GM12878 (cell line): ENCODE measurements around the gene GLA. TPM values are rescaled to one million over a fixed set of nuclear protein-coding genes. Genes with fewer than 3 reads are reported as not detected.

Experiments
- ATAC-seq: fragments of 200-7000 bp; cut with Tn5 transposase; 3 replicates; pipeline ENCODE4 v1.9.1; 2020; ENCODE audit warnings: mild to moderate bottlenecking, moderate library complexity
- BruUV-seq: library from RNA; stranded (reverse); fragments of 400-500 nt; replicated peaks from 2 replicates; lab custom pipeline; 2021; lab: Mats Ljungman, UMichigan
- CTCF ChIA-PET: fragments of 300-600 bp; sonication (Branson Sonifier 250); formaldehyde crosslinking; extraction: SDS; loops from one replicate; lab custom pipeline; 2021; ENCODE audit warnings: inconsistent platforms; lab: Yijun Ruan, JAX
- POLR2A ChIA-PET: fragments of 350-600 bp; formaldehyde crosslinking; extraction: SDS; loops from one replicate; lab custom pipeline; 2021; ENCODE audit warnings: inconsistent platforms; lab: Charles Lee
- RAD21 ChIA-PET: fragments of 300-600 bp; sonication (Branson Sonifier 250); formaldehyde crosslinking; loops from one replicate; lab custom pipeline; 2023; ENCODE audit warnings: antibody characterized with exemption; ENCODE audit not compliant: unreplicated experiment; lab: Charles Lee
- SMC1A ChIA-PET: fragments of 300-600 bp; sonication (Branson Sonifier 250); formaldehyde crosslinking; loops from one replicate; lab custom pipeline; 2023; ENCODE audit not compliant: unreplicated experiment, uncharacterized antibody; lab: Charles Lee
- DNase-seq: peaks from one replicate; pipeline ENCODE4 v3.0.0-alpha.2; 2011; ENCODE audit warnings: low read depth, low spot score
- FAIRE-seq: peaks from 3 replicates; lab custom pipeline; 2011; peaks lifted over from hg19 to GRCh38; lab: Jason Lieb, UNC
- H2AFZ ChIP-seq: 2 replicates; pipeline ENCODE4 v1.6.0; 2011; ENCODE audit warnings: low read depth, low read length, control low read depth; ENCODE audit not compliant: control insufficient read depth
- H3K27ac ChIP-seq: 2 replicates; pipeline ENCODE4 v1.5.1; 2011; ENCODE audit warnings: control low read depth; ENCODE audit not compliant: control insufficient read depth, insufficient read depth
- H3K27me3 ChIP-seq, 2 experiments: replicated peaks in 1 of 2; 2 replicates each; pipeline versions ENCODE4 v1.6.0 to v1.6.1; 2011; ENCODE audit warnings: low read length in 1 of 2; ENCODE audit not compliant: control insufficient read depth in 2 of 2, insufficient read depth in 2 of 2
- H3K36me3 ChIP-seq, 2 experiments: 2 replicates each; pipeline ENCODE4 v1.5.1; 2011; ENCODE audit warnings: low read length in 1 of 2; ENCODE audit not compliant: control insufficient read depth in 2 of 2, insufficient read depth in 2 of 2
- H3K4me1 ChIP-seq: 2 replicates; pipeline ENCODE4 v1.6.1; 2011; ENCODE audit warnings: mild to moderate bottlenecking, low read length, moderate library complexity, mixed read lengths; ENCODE audit not compliant: control insufficient read depth, insufficient read depth
- H3K4me2 ChIP-seq: 2 replicates; pipeline ENCODE4 v1.6.0; 2011; ENCODE audit warnings: control low read depth; ENCODE audit not compliant: control insufficient read depth, insufficient read depth
- H3K4me3 ChIP-seq: fragments of 200-600 bp; sonication (generic); 2 replicates; pipeline ENCODE4 v1.5.1; 2016
- H3K79me2 ChIP-seq: 2 replicates; pipeline ENCODE4 v1.6.0; 2011; ENCODE audit warnings: low read length; ENCODE audit not compliant: control insufficient read depth, insufficient read depth
- H3K9ac ChIP-seq: 2 replicates; pipeline ENCODE4 v1.8.0; 2011; ENCODE audit warnings: low read length, control low read depth, mixed read lengths; ENCODE audit not compliant: control insufficient read depth, insufficient read depth
- H3K9me3 ChIP-seq: replicated peaks from 3 replicates; pipeline ENCODE4 v1.5.1; 2011; ENCODE audit warnings: mild to moderate bottlenecking, low read length; ENCODE audit not compliant: control insufficient read depth, insufficient read depth
- H4K20me1 ChIP-seq: 2 replicates; pipeline ENCODE4 v1.6.0; 2011; ENCODE audit not compliant: control insufficient read depth, insufficient read depth
- BCL11A ChIP-seq: IDR thresholded peaks from 2 replicates; pipeline ENCODE4 v1.6.1; 2011; ENCODE audit warnings: low read depth, low read length
- DPF2 ChIP-seq: fragments of 450-650 bp; IDR thresholded peaks from 2 replicates; pipeline ENCODE4 v1.6.1; 2017; ENCODE audit warnings: mild to moderate bottlenecking
- HDAC2 ChIP-seq: fragments of 200-600 bp; sonication (generic); IDR thresholded peaks from 2 replicates; pipeline ENCODE4 v1.6.1; 2017
- HDGF ChIP-seq: fragments of 450-650 bp; IDR thresholded peaks from 2 replicates; pipeline ENCODE4 v1.6.1; 2016; ENCODE audit warnings: antibody characterized with exemption
- IKZF1 ChIP-seq: fragments of 450-650 bp; conservative IDR thresholded peaks from 2 replicates; pipeline ENCODE4 v1.6.1; 2017; ENCODE audit warnings: antibody characterized with exemption, mild to moderate bottlenecking
- POLR2A ChIP-seq: IDR thresholded peaks from 2 replicates; pipeline ENCODE4 v1.6.1; 2011; ENCODE audit warnings: low read depth, mild to moderate bottlenecking, low read length
- SIN3A ChIP-seq: IDR thresholded peaks from 2 replicates; pipeline ENCODE4 v1.6.1; 2012; ENCODE audit warnings: low read depth, low read length, improper control_type of control experiment
- SMAD5 ChIP-seq: IDR thresholded peaks from 2 replicates; pipeline ENCODE4 v1.6.1; 2016; ENCODE audit warnings: antibody characterized with exemption, low read depth
- STAT3 ChIP-seq: IDR thresholded peaks from 2 replicates; pipeline ENCODE4 v1.6.1; 2011; ENCODE audit warnings: low read depth, low read length, improper control_type of control experiment
- SUZ12 ChIP-seq: fragments of 200-600 bp; sonication (generic); IDR thresholded peaks from one replicate; pipeline ENCODE4 v1.6.1; 2018; ENCODE audit warnings: antibody characterized with exemption, mild to moderate bottlenecking; ENCODE audit not compliant: unreplicated experiment
- TBL1XR1 ChIP-seq: IDR thresholded peaks from 2 replicates; pipeline ENCODE4 v1.6.1; 2012; ENCODE audit warnings: low read depth, low read length, improper control_type of control experiment
- WGBS: methylation state at CpG from one replicate; pipeline ENCODE4 v1.1.6; 2016; ENCODE audit warnings: low lambda C conversion rate; ENCODE audit not compliant: insufficient replicate concordance, insufficient coverage; ENCODE audit errors: missing lambda C conversion rate; 5-methylcytosine and 5-hydroxymethylcytosine counted together
- in situ Hi-C: fragments of 300-500 bp; cut with MboI; formaldehyde crosslinking; loops from 9 replicates; pipeline ENCODE4 v1.14.3; 2018; ENCODE audit warnings: mixed read lengths
- intact Hi-C: fragments of 100-400 bp; cut with micrococcal nuclease; formaldehyde crosslinking; loops from one replicate; pipeline ENCODE4 v1.14.2; 2022; ENCODE audit not compliant: unreplicated experiment
- polyA plus RNA-seq, 11 experiments: library from polyadenylated mRNA; depleted of rRNA in 4 of 11; unstranded in 6 of 11; stranded (reverse) in 5 of 11; fragments of >200 nt; fragmentation: Nextera tagmentation in 4 of 11; fragmentation: Illumina TruSeq in 1 of 11; extraction: Ambion mirVana in 4 of 11; extraction: Trizol in 1 of 11; gene quantifications; 1 replicate in 1 of 11; 2 replicates in 10 of 11; pipeline versions ENCODE4 v1.2.1 to v1.2.3, GENCODE V29; 2011 to 2016; ENCODE audit warnings: inconsistent platforms in 2 of 11, missing spikeins in 2 of 11, low read depth in 1 of 11
- total RNA-seq, 4 experiments: library from RNA; depleted of rRNA in 3 of 4; stranded (reverse); fragments of >200 nt in 3 of 4; fragmentation: Illumina TruSeq in 1 of 4; extraction: Trizol in 1 of 4; gene quantifications; 2 replicates each; pipeline versions ENCODE4 v1.2.1 to v1.2.3, GENCODE V29; 2013 to 2021
- TF ChIP-seq, protein P1 (sequence below): fragments of 150-350 bp; IDR thresholded peaks from 2 replicates; pipeline ENCODE4 v1.6.1; 2016; ENCODE audit warnings: low read depth, low read length
- TF ChIP-seq, protein P2 (sequence below): IDR thresholded peaks from 2 replicates; pipeline ENCODE4 v1.6.1; 2012; ENCODE audit warnings: low read depth, low read length, improper control_type of control experiment
- TF ChIP-seq, protein P3 (sequence below): fragments of 450-650 bp; IDR thresholded peaks from 2 replicates; pipeline ENCODE4 v1.6.1; 2017; ENCODE audit warnings: mild to moderate bottlenecking, low read depth, inconsistent platforms; ENCODE audit not compliant: poor library complexity, severe bottlenecking

GLA gene
- total and polyA plus RNA-seq, 10 of the 15 experiments (the other 5 are each of a cell fraction or from before 2014, with no cell fraction given): 23.8 to 66.4 (median 29.1) TPM

DNA sequence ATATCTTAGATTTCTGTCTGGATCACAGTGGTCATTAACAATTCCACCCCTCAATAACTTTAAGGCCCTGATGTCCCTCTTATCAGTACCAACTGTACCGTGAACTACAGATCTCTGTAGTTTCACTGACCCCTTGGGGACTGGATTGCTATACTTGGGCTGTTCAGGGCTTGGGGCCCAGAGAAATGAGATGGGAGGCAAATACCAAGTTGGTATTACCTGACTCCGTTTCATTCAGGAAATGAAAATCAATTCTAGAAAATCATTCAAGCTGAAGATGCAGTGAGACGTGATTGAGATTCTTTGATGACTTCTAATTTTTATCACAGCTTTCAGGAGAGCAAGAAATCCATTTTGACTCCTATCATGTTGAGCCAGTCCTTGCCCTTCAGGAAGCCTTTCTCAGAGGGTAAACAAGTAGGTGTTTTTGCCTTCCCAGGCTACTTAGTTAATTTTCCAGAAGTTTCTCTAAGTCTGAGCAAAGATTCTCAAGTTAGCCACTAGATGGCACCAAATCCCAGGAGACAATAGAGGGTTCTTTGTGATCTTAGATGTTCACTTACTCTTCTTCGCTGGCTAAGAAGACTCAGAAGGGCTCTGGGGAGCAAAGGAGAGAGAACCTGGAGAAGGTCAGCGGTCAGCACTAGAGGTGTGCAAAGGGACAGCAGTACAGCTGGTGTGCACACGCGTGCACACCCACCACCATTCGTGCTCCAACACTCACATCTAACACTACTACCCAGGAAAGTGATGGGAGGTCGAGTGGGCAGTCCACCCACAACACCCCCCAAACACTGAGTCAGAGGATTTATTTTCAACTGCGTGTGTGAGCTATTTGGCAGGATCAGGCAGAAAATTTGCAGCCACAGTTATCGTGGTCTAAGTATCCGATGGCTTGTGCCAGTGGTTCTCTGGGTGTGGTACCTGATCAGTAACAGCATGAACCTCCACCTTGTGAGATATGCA, 7.7 kb upstream of the GLA start:
- H3K36me3 ChIP-seq: peaks cover 0 to 4% of the 10 kb centered on the region in 2 experiments; a peak in 1 of 4 replicates
- peak overlapping the region; percentile 57 for H3K4me2 ChIP-seq
- SMC1A ChIA-PET: interaction anchor here (0.7 to 1.6 kb wide), 9 partner anchors 9 to 343 kb away, joined by 3 to 5 read pairs (median 3); partner anchors contain the start of gene RPL36A
- intact Hi-C loops (loop anchor here (1.0 to 5.0 kb wide), 4 partner anchors 182 to 384 kb away; partner anchors contain the start of gene ARMCX6), in situ Hi-C loops (loop anchor here (5.0 kb wide), 2 partner anchors 177 to 382 kb away; no protein-coding TSS in a partner anchor)
- H3K4me1 ChIP-seq: peaks cover 22% of the 10 kb centered on the region
- 17% methylated on average over 12 of the region's 12 CpGs for WGBS
- no peaks in the 10 kb centered on the region for H4K20me1 ChIP-seq
- peak overlapping the region; percentile 37; the same call in 1 of the 2 replicates for H3K9ac ChIP-seq
- H3K27ac ChIP-seq: peak overlapping the region; percentile 10
- H3K9me3 ChIP-seq: no peaks in the 10 kb centered on the region
- H3K27me3 ChIP-seq: no peaks in the 10 kb centered on the region
- FAIRE-seq (no peak), DNase-seq (peak; percentile 68), ATAC-seq (peak; percentile 76)
- peaks cover 19% of the 10 kb centered on the region for H3K79me2 ChIP-seq
- H2AFZ ChIP-seq: peak overlapping the region; percentile 21; the same call in 1 of the 2 replicates
- CTCF ChIA-PET: interaction anchor here (0.7 to 5.4 kb wide), 16 partner anchors 11 to 388 kb away, joined by 3 to 39 read pairs (median 4); partner anchors contain the start of gene RPL36A
- 0 out of 2 replicates have a peak overlapping the region, but pooled peaks have one; percentile 2 for H3K4me3 ChIP-seq
- no TSS peak for BruUV-seq
- POLR2A ChIA-PET: interaction anchor here (0.7 kb wide), 1 partner anchor 389 kb away, joined by 3 read pairs; no protein-coding TSS in a partner anchor
- RAD21 ChIA-PET: interaction anchor here (0.6 to 2.4 kb wide), 7 partner anchors 32 to 926 kb away, joined by 3 to 18 read pairs (median 3); no protein-coding TSS in a partner anchor
- TF ChIP-seq SIN3A: no peak
- TF ChIP-seq BCL11A: no peak
- TF ChIP-seq, protein P1, sequence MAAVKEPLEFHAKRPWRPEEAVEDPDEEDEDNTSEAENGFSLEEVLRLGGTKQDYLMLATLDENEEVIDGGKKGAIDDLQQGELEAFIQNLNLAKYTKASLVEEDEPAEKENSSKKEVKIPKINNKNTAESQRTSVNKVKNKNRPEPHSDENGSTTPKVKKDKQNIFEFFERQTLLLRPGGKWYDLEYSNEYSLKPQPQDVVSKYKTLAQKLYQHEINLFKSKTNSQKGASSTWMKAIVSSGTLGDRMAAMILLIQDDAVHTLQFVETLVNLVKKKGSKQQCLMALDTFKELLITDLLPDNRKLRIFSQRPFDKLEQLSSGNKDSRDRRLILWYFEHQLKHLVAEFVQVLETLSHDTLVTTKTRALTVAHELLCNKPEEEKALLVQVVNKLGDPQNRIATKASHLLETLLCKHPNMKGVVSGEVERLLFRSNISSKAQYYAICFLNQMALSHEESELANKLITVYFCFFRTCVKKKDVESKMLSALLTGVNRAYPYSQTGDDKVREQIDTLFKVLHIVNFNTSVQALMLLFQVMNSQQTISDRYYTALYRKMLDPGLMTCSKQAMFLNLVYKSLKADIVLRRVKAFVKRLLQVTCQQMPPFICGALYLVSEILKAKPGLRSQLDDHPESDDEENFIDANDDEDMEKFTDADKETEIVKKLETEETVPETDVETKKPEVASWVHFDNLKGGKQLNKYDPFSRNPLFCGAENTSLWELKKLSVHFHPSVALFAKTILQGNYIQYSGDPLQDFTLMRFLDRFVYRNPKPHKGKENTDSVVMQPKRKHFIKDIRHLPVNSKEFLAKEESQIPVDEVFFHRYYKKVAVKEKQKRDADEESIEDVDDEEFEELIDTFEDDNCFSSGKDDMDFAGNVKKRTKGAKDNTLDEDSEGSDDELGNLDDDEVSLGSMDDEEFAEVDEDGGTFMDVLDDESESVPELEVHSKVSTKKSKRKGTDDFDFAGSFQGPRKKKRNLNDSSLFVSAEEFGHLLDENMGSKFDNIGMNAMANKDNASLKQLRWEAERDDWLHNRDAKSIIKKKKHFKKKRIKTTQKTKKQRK: no peak
- no peak for TF ChIP-seq POLR2A
- TF ChIP-seq, protein P2, sequence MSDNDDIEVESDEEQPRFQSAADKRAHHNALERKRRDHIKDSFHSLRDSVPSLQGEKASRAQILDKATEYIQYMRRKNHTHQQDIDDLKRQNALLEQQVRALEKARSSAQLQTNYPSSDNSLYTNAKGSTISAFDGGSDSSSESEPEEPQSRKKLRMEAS: no peak
- TF ChIP-seq DPF2: no peak
- no peak for TF ChIP-seq HDAC2
- TF ChIP-seq TBL1XR1: no peak
- no peak for TF ChIP-seq HDGF
- TF ChIP-seq SUZ12: no peak
- no peak for TF ChIP-seq SMAD5
- TF ChIP-seq, protein P3, sequence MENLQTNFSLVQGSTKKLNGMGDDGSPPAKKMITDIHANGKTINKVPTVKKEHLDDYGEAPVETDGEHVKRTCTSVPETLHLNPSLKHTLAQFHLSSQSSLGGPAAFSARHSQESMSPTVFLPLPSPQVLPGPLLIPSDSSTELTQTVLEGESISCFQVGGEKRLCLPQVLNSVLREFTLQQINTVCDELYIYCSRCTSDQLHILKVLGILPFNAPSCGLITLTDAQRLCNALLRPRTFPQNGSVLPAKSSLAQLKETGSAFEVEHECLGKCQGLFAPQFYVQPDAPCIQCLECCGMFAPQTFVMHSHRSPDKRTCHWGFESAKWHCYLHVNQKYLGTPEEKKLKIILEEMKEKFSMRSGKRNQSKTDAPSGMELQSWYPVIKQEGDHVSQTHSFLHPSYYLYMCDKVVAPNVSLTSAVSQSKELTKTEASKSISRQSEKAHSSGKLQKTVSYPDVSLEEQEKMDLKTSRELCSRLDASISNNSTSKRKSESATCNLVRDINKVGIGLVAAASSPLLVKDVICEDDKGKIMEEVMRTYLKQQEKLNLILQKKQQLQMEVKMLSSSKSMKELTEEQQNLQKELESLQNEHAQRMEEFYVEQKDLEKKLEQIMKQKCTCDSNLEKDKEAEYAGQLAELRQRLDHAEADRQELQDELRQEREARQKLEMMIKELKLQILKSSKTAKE: peak; percentile 33
- no peak for TF ChIP-seq STAT3
- 0 out of 2 replicates have a peak, but pooled peaks have one; percentile 9 for TF ChIP-seq IKZF1
